GM23248 (cell line): ENCODE data around the gene ZHX3.

ENCODE experiments used
- EZH2 ChIP-seq: fragments of 200-600 bp; sonication (generic); IDR thresholded peaks from 2 replicates; pipeline ENCODE4 v1.6.1; 2018; ENCODE audit warnings: antibody characterized with exemption, mild to moderate bottlenecking; ENCODE audit not compliant: insufficient read depth, poor library complexity, severe bottlenecking
- EZH2phosphoT487 ChIP-seq: fragments of 200-600 bp; sonication (generic); IDR thresholded peaks from 2 replicates; pipeline ENCODE4 v1.6.1; 2018; ENCODE audit warnings: antibody characterized with exemption, moderate library complexity, mild to moderate bottlenecking, low read depth; ENCODE audit not compliant: insufficient read depth

DNA sequence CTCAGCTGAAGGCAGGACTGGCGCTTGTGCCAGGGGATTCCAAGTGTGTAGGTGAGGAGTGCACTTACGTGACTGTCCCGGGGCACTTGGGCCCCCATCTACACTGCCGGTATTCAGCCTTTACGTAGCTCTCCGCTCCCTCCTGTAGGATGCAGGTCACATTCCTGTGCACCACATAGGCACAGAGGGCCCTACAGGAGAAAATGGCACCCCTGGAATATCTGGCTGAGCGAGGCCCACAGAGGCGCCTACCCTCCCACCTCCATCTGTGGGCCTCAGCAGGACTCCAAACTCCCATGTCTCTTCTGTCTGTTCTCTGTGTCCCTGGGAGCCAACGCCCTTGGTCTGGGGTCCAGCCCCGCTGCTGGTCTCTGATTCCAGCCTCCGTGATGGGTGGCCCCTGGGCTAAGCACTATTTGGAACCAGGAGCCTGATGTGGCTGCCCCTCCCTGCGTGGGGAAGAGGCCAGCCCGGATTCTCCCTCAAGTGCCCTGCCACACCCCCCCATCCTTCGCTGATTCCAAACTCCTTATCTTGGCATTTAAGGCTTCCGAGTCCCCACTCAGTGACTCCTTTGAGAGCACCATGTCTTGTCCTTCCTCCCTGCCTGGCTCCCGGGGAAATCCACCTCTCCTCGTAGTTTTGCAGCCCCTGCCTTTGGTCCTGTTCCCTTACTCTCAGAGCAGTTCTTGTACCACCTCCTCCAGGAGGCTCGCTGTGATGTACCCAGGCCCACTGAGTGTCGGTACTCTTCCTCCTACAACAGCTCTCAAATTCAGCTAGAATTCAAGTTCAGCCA, 47.6 kb upstream of the ZHX3 start:
- no peak for TF ChIP-seq EZH2
- TF ChIP-seq EZH2phosphoT487 = no peak
